Measurements from ENCODE around the gene TTC28.

The TTC28 gene

GRCh38 chr22:28004021-28004420, 675.6 kb downstream of the TTC28 start:
- no peak for DNase-seq (ENCODE audit: low read depth, low spot score)
- Histone ChIP-seq H3K9ac (ENCODE audit: insufficient read length, low read depth) (no peak overlapping the region), H3K4me3 (ENCODE audit: insufficient read length, low read depth) (no peak overlapping the region), H3K36me3 (ENCODE audit: insufficient read depth, insufficient read length, low read length) (peaks cover 5% of the 10 kb centered on the region), H3K4me1 (ENCODE audit: insufficient read depth, insufficient read length) (peaks cover 5% of the 10 kb centered on the region), H3K9me3 (ENCODE audit: insufficient read depth, low read length) (no peaks in the 10 kb centered on the region), H3K27me3 (ENCODE audit: insufficient read depth, insufficient read length) (no peaks in the 10 kb centered on the region)
- TF ChIP-seq SUZ12 (IDR thresholded peaks at IDR 0.05; ENCODE audit: extremely low read depth, insufficient read depth, insufficient read length) (no peak), YY1 (IDR thresholded peaks at IDR 0.05; ENCODE audit: insufficient read depth, insufficient read length) (no peak), ZNF274 (IDR thresholded peaks at IDR 0.05; ENCODE audit: low read depth, low read length) (no peak)

DNA sequence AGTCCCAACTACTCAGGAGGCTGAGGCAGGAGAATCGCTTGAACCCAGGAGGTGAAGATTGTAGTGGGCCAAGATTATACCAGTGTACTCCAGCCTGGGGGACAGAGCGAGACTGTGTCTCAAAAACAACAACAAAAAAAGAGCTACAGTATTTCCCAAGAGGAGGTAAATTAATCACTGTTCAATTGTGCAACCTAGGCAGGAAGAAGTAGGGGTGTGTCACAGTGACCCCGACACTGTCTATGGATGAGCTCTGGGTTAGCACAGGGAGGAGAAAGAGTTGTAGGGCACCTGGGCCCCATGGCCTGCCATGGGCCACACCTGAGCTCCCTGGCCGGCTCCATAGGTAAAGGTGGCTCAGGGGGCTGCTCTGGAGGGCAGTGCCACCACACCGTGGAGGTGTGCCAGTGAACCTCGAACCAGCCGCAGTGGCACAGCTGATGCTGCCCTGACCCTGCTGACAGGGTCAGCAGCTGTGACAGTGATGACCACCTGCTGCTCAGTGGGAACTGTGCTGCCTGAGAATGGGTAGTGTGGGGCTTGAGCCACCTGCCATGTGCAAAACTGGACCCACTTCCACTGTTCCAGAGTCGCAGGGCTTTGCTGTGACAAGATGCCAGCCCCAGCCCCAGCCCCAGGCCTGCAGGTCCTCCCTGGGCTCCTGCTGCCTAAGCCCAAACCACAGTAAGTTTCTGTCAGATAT, 676.6 kb downstream of the TTC28 start:
- no peak for DNase-seq (ENCODE audit: low read depth, low spot score)
- H3K36me3 ChIP-seq (ENCODE audit: insufficient read depth, insufficient read length, low read length): peaks cover 10% of the 10 kb centered on the region
- no peaks in the 10 kb centered on the region for H3K9me3 ChIP-seq (ENCODE audit: insufficient read depth, low read length)

DNA sequence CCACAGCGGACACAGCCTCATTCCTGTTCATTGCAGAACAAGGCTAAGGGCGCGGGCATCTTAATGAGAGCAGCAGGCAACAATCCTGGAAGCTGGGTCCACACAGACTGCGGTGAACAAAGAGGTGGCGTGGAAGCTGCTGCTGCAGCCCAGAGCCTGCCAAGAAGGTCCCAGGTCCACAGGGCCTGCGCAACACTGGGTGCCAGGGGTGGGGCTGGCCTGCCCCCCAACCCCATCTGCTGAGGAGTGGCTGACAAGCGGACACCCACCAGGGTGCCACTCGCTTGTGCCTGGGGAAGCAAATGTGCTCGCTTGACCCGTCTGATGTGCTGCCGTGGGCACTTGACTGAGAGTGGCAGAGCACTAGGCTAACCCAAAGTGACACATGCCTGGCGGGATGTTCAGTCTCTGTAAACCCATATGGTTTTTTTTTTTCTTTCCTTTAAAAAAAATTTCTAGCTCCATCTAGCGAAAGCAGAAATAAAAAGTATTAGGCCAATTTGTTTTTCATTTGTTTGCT, 677.4 kb downstream of the TTC28 start:
- no peak for DNase-seq (ENCODE audit: low read depth, low spot score)
- Histone ChIP-seq H3K9me3 (ENCODE audit: insufficient read depth, low read length) (no peaks in the 10 kb centered on the region), H3K4me1 (ENCODE audit: insufficient read depth, insufficient read length) (peaks cover 2% of the 10 kb centered on the region), H3K9ac (ENCODE audit: insufficient read length, low read depth) (no peak overlapping the region), H3K27me3 (ENCODE audit: insufficient read depth, insufficient read length) (no peaks in the 10 kb centered on the region), H3K4me3 (ENCODE audit: insufficient read length, low read depth) (no peak overlapping the region), H3K36me3 (ENCODE audit: insufficient read depth, insufficient read length, low read length) (peaks cover 10% of the 10 kb centered on the region)
- TF ChIP-seq YY1 (IDR thresholded peaks at IDR 0.05; ENCODE audit: insufficient read depth, insufficient read length) (no peak), ZNF274 (IDR thresholded peaks at IDR 0.05; ENCODE audit: low read depth, low read length) (no peak), SUZ12 (IDR thresholded peaks at IDR 0.05; ENCODE audit: extremely low read depth, insufficient read depth, insufficient read length) (no peak)

More for the DNA sequence above, 676.6 kb downstream of the TTC28 start:
- H3K4me1 ChIP-seq (ENCODE audit: insufficient read depth, insufficient read length): peaks cover 5% of the 10 kb centered on the region
- H3K27me3 ChIP-seq (ENCODE audit: insufficient read depth, insufficient read length): no peaks in the 10 kb centered on the region
- H3K4me3 ChIP-seq (ENCODE audit: insufficient read length, low read depth): no peak overlapping the region
- TF ChIP-seq SUZ12 (IDR thresholded peaks at IDR 0.05; ENCODE audit: extremely low read depth, insufficient read depth, insufficient read length): no peak
- TF ChIP-seq ZNF274 (IDR thresholded peaks at IDR 0.05; ENCODE audit: low read depth, low read length): no peak
- no peak for TF ChIP-seq YY1 (IDR thresholded peaks at IDR 0.05; ENCODE audit: insufficient read depth, insufficient read length)
- no peak overlapping the region for H3K9ac ChIP-seq (ENCODE audit: insufficient read length, low read depth)

GRCh38 chr22:28001171-28001835, 678.3 kb downstream of the TTC28 start:
- Histone ChIP-seq H3K9ac (ENCODE audit: insufficient read length, low read depth) (no peak overlapping the region), H3K27me3 (ENCODE audit: insufficient read depth, insufficient read length) (no peaks in the 10 kb centered on the region), H3K4me1 (ENCODE audit: insufficient read depth, insufficient read length) (peaks cover 2% of the 10 kb centered on the region), H3K9me3 (ENCODE audit: insufficient read depth, low read length) (no peaks in the 10 kb centered on the region), H3K36me3 (ENCODE audit: insufficient read depth, insufficient read length, low read length) (peaks cover 10% of the 10 kb centered on the region), H3K4me3 (ENCODE audit: insufficient read length, low read depth) (no peak overlapping the region)
- TF ChIP-seq YY1 (IDR thresholded peaks at IDR 0.05; ENCODE audit: insufficient read depth, insufficient read length): no peak
- TF ChIP-seq ZNF274 (IDR thresholded peaks at IDR 0.05; ENCODE audit: low read depth, low read length): no peak
- TF ChIP-seq SUZ12 (IDR thresholded peaks at IDR 0.05; ENCODE audit: extremely low read depth, insufficient read depth, insufficient read length): no peak
- DNase-seq (ENCODE audit: low read depth, low spot score): no peak

DNA sequence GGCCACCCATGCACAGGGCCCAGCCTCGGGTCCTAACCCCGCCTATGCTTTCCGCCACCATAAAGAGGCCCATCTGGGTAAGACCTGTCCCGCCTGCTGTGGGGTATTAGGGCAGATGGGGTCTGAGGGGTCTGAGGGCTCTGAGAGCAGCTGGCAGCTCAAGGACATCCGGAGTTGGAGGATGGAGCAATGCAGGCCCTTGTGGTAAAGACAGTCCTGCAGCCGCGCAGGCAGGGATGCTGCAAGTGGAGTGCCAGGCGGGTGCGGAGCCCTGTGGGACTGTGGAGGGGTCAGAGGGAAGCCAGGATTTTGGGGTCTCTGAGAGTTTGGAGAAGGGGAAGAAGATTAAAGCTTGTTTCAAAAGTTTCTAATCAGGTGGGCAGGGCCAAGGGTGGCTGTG, 679.3 kb downstream of the TTC28 start:
- H3K27me3 ChIP-seq (ENCODE audit: insufficient read depth, insufficient read length): no peaks in the 10 kb centered on the region
- no peak for TF ChIP-seq YY1 (IDR thresholded peaks at IDR 0.05; ENCODE audit: insufficient read depth, insufficient read length)
- no peak for TF ChIP-seq ZNF274 (IDR thresholded peaks at IDR 0.05; ENCODE audit: low read depth, low read length)
- no peak for TF ChIP-seq SUZ12 (IDR thresholded peaks at IDR 0.05; ENCODE audit: extremely low read depth, insufficient read depth, insufficient read length)
- H3K9ac ChIP-seq (ENCODE audit: insufficient read length, low read depth): no peak overlapping the region

DNA sequence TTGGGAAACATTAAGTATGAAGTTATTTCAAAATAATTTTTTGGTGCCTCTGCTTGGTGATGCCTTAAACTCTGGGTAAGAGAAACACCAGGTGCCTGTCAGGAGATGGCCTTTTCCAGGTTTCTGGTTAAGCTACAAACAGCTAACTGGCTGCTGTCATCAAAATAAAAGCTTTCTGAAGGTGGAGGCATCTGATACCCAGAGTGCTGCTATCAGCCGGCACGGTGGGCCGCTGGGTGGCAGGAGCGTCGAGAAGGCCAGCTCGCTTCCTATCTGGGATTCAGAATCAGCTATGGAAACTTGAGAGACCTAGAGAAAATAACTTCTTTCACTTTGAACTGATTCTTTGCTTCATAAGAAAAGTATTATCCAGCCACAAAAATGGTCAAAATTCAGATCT, 679.8 kb downstream of the TTC28 start:
- Histone ChIP-seq H3K9ac (ENCODE audit: insufficient read length, low read depth) (no peak overlapping the region), H3K4me3 (ENCODE audit: insufficient read length, low read depth) (no peak overlapping the region), H3K4me1 (ENCODE audit: insufficient read depth, insufficient read length) (peaks cover 4% of the 10 kb centered on the region), H3K27me3 (ENCODE audit: insufficient read depth, insufficient read length) (no peaks in the 10 kb centered on the region), H3K36me3 (ENCODE audit: insufficient read depth, insufficient read length, low read length) (peaks cover 14% of the 10 kb centered on the region), H3K9me3 (ENCODE audit: insufficient read depth, low read length) (no peaks in the 10 kb centered on the region)
- DNase-seq (ENCODE audit: low read depth, low spot score): no peak
- TF ChIP-seq SUZ12 (IDR thresholded peaks at IDR 0.05; ENCODE audit: extremely low read depth, insufficient read depth, insufficient read length) (no peak), YY1 (IDR thresholded peaks at IDR 0.05; ENCODE audit: insufficient read depth, insufficient read length) (no peak), ZNF274 (IDR thresholded peaks at IDR 0.05; ENCODE audit: low read depth, low read length) (no peak)

More for the DNA sequence above, 679.3 kb downstream of the TTC28 start:
- H3K36me3 ChIP-seq (ENCODE audit: insufficient read depth, insufficient read length, low read length): peaks cover 11% of the 10 kb centered on the region
- DNase-seq (ENCODE audit: low read depth, low spot score): no peak
- no peak overlapping the region for H3K4me3 ChIP-seq (ENCODE audit: insufficient read length, low read depth)
- no peaks in the 10 kb centered on the region for H3K9me3 ChIP-seq (ENCODE audit: insufficient read depth, low read length)
- peaks cover 4% of the 10 kb centered on the region for H3K4me1 ChIP-seq (ENCODE audit: insufficient read depth, insufficient read length)
